ENCODE data around the gene FAM185A. TPM values are rescaled to one million over a fixed set of nuclear protein-coding genes. Genes with fewer than 3 reads are reported as not detected.
A peak's percentile ranks its signal among the peaks of the same experiment; 100 is the strongest.
"Not testable (repeated sequence)": the region's sequence is repeated elsewhere in the genome, so short reads cannot be mapped to it uniquely, and the experiment has no call there.

Gene FAM185A
- total RNA-seq, 4 donors from 2014 or later = 8.3 to 19.5 (median 11.9) TPM

DNA sequence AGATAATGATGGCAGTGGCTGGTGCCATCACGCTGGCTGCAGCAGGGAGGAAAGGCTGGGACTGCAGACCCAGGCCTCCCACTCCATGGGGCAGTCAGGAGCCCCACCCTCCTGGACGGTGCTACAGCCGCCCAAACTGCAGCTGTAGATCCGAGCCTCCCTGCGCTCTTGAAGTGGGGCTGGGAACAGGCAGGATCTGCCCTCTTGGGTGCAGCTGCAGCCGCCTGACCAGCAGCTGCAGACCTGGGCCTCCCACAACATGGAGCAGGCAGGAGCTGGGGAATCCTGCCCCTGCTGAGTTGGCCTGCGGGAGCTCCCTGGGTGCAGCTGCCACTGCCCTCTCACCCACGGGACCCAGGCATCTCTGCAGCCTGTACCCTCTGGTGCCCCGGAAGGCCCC lies 4.9 kb upstream of the FAM185A start:
- H3K36me3 ChIP-seq; H3K4me3 ChIP-seq; H3K9me3 ChIP-seq; DNase-seq (ENCODE audit: extremely low spot score); intact Hi-C loops (cut with DNase I); H3K27me3 ChIP-seq: not testable (repeated sequence)
- Histone ChIP-seq H3K27ac (replicated peaks in 1 of 4) (peak overlapping the region in 2 of 4 donors; percentile 3 to 39), H3K4me1 (peaks cover 0 to 18% (median 14%) of the 10 kb centered on the region in 4 donors)
- WGBS = 53% methylated on average over 4 of the region's 9 CpGs

DNA sequence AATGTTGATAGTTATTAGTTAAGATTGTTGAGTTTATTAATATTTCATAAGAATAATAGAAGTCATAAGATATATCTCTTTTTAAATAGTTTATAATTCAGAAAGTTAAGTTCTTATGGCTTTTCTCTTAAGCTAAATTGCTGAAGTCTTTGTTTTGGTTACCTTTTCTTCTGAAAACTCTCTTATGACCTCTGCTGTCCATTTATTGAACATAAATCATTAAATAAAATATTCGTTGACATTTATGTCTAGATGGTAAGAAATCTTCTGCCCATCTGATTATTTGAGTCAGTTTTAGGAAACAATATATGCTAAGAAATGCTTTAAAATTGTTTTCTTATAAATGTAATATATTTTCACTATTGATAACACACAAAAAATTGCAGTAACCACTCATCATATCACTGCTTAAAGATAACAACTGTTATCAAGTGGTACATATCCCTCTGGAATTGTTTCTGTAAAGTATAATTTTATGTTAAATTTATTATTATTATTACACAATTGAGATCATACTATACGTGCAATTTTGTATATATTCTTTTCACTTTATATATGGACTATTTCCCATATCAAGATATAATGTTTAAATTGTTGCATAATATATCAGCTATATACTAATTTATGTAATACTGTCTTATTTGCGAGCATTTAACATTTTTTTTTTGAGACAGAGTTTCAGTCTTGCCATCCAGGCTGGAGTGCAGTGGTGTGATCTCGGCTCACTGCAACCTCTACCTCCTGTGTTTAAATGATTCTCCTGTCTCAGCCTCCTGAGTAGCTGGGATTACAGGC lies 3.1 kb upstream of the FAM185A start:
- H3K36me3 ChIP-seq; H3K27ac ChIP-seq (replicated peaks in 1 of 4); intact Hi-C loops (cut with DNase I); H3K4me3 ChIP-seq; H3K27me3 ChIP-seq; H3K9me3 ChIP-seq; DNase-seq (ENCODE audit: extremely low spot score): not testable (repeated sequence)
- TF ChIP-seq CTCF (IDR thresholded peaks at IDR 0.05) = peak in 1 of 3 experiments; percentile 15
- 61% methylated on average over 4 of the region's 4 CpGs for WGBS
- peaks cover 9 to 30% (median 26%) of the 10 kb centered on the region in 4 donors for H3K4me1 ChIP-seq

- H3K36me3 ChIP-seq; intact Hi-C loops (cut with DNase I); H3K27me3 ChIP-seq; DNase-seq (ENCODE audit: extremely low spot score); H3K9me3 ChIP-seq: not testable (repeated sequence)
- 34% methylated on average over 4 of the region's 26 CpGs for WGBS
- peaks cover 9 to 24% (median 19%) of the 10 kb centered on the region in 4 donors for H3K4me1 ChIP-seq
- H3K4me3 ChIP-seq = peak overlapping the region; percentile 64 to 77 (median 68)
- peak overlapping the region; percentile 77 to 79 (median 78) for H3K27ac ChIP-seq (replicated peaks in 1 of 4)
Measured at GRCh38 chr7:102749445-102749786, 617 bp downstream of the FAM185A start.

DNA sequence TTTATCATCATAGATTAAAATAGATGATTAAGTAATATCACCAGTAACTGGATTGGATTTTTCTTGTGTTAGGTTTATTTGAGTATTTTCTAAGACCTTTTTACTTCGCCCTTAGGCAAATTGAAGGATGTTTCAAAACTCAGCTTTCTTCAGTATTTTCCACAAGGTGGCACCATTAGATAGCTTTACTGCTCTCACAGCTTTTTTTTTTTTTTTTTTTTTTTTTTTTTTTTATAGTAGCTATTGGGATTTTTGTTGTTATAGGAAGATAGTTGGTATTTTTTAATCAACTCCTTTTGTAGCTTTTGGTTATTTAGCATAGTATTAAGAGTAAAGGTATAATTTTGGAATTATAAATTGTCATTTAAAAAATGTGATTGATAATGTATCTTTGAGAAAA lies 9.4 kb downstream of the FAM185A start:
- Histone ChIP-seq H3K4me1 (peaks cover 0 to 15% (median 5%) of the 10 kb centered on the region in 4 donors), H3K36me3 (peaks cover 0 to 13% (median 4%) of the 10 kb centered on the region in 4 donors)
- H3K27ac ChIP-seq (replicated peaks in 1 of 4); DNase-seq (ENCODE audit: extremely low spot score); H3K27me3 ChIP-seq; H3K4me3 ChIP-seq; H3K9me3 ChIP-seq: not testable (repeated sequence)
- intact Hi-C loops (cut with DNase I) = loop anchor here (10.0 kb wide), 1 partner anchor 307 kb away; no protein-coding TSS in a partner anchor
- WGBS = 52% methylated on average over 1 of the region's 1 CpG
- peak in 1 of 3 experiments; percentile 30 for TF ChIP-seq CTCF (IDR thresholded peaks at IDR 0.05)

GRCh38 chr7:102759934-102760333 lies 11.1 kb downstream of the FAM185A start:
- intact Hi-C loops (cut with DNase I) = loop anchor here (10.0 kb wide), 1 partner anchor 305 kb away; no protein-coding TSS in a partner anchor
- WGBS = 40% methylated on average over 1 of the region's 1 CpG
- not testable (repeated sequence) for H3K27ac ChIP-seq (replicated peaks in 1 of 4); H3K27me3 ChIP-seq; H3K9me3 ChIP-seq; H3K4me3 ChIP-seq; DNase-seq (ENCODE audit: extremely low spot score); H3K36me3 ChIP-seq
- peaks cover 0 to 24% (median 5%) of the 10 kb centered on the region in 4 donors for H3K4me1 ChIP-seq

GRCh38 chr7:102761234-102761633 lies 12.4 kb downstream of the FAM185A start:
- H3K4me3 ChIP-seq; H3K36me3 ChIP-seq; DNase-seq (ENCODE audit: extremely low spot score); H3K9me3 ChIP-seq; H3K27ac ChIP-seq (replicated peaks in 1 of 4); intact Hi-C loops (cut with DNase I); H3K27me3 ChIP-seq: not testable (repeated sequence)
- peaks cover 0 to 31% (median 6%) of the 10 kb centered on the region in 4 donors for H3K4me1 ChIP-seq
- WGBS = 53% methylated on average over 1 of the region's 1 CpG

DNA sequence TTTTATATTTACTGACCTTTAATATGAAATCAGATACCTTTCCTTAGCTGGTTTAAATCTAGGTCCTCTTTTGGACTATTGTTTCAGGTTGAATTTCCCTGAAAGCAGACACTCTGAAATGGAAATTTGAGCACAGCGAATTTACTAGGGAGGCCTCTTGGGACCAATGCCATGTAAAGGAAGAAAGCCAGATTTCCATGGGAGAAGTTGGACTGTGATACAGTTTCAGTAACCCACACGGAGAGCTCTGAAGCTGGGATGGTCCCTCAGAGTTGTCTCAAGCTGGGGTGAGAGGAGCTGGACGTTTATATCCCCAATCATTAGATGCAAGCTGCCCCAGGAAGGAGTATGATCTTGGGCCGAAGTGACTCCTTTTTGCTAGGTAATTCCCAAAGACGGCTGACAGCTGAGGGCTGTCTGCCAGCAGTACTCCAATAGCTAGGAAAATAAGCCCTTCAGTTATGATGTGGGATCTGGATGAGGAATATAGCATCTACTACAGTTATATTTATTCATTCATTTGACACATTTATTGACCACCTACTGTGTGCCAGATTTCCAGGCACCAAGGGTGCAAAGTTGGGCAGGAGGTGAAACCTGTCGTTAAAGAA lies 14.6 kb downstream of the FAM185A start:
- 43% methylated on average over 6 of the region's 6 CpGs for WGBS

GRCh38 chr7:102769657-102770192 lies 20.9 kb downstream of the FAM185A start:
- not testable (repeated sequence) for H3K27me3 ChIP-seq; DNase-seq (ENCODE audit: extremely low spot score)

More for the DNA sequence above, 14.6 kb downstream of the FAM185A start:
- H3K4me1 ChIP-seq = peaks cover 0 to 32% (median 7%) of the 10 kb centered on the region in 4 donors
- H3K9me3 ChIP-seq; DNase-seq (ENCODE audit: extremely low spot score); intact Hi-C loops (cut with DNase I); H3K27me3 ChIP-seq; H3K36me3 ChIP-seq: not testable (repeated sequence)
- H3K4me3 ChIP-seq = peak overlapping the region in 1 of 4 donors; percentile 6
- peak overlapping the region; percentile 3 to 66 (median 46) for H3K27ac ChIP-seq (replicated peaks in 1 of 4)

GRCh38 chr7:102770467-102770866 lies 21.7 kb downstream of the FAM185A start:
- intact Hi-C loops (cut with DNase I); H3K9me3 ChIP-seq; H3K36me3 ChIP-seq; H3K27ac ChIP-seq (replicated peaks in 1 of 4); H3K4me3 ChIP-seq; H3K4me1 ChIP-seq; DNase-seq (ENCODE audit: extremely low spot score); H3K27me3 ChIP-seq: not testable (repeated sequence)
- 90% methylated on average over 3 of the region's 3 CpGs for WGBS

More at GRCh38 chr7:102769657-102770192, 20.9 kb downstream of the FAM185A start:
- H3K27ac ChIP-seq (replicated peaks in 1 of 4); H3K4me3 ChIP-seq; H3K4me1 ChIP-seq; H3K36me3 ChIP-seq; H3K9me3 ChIP-seq; intact Hi-C loops (cut with DNase I): not testable (repeated sequence)
- 100% methylated on average over 1 of the region's 3 CpGs for WGBS

- H3K4me1 ChIP-seq; DNase-seq (ENCODE audit: extremely low spot score); H3K27ac ChIP-seq (replicated peaks in 1 of 4); H3K27me3 ChIP-seq; H3K9me3 ChIP-seq; H3K4me3 ChIP-seq; H3K36me3 ChIP-seq; intact Hi-C loops (cut with DNase I): not testable (repeated sequence)
Measured at GRCh38 chr7:102776217-102776616, 27.4 kb downstream of the FAM185A start.
